ENCODE data around the gene GUCY2D. TPM values are rescaled to one million over a fixed set of nuclear protein-coding genes. Genes with fewer than 3 reads are reported as not detected.
A peak's percentile ranks its signal among the peaks of the same experiment; 100 is the strongest.

GUCY2D gene
- total and polyA plus RNA-seq, 2 experiments from 2014 or later = 0.07 to 0.08 TPM

GRCh38 chr17:8056976-8057625, 54.7 kb downstream of the GUCY2D start:
- ATAC-seq (no peak), DNase-seq (ENCODE audit: low spot score) (no peak)
- Mint-ChIP-seq H3K36me3 (ENCODE audit: low read depth) (no peaks in the 10 kb centered on the region), H3K27ac (no peak overlapping the region), H3K4me3 (no peak overlapping the region; the same call in 2 of the 3 replicates), H3K4me1 (peaks cover 20% of the 10 kb centered on the region), H3K9me3 (no peaks in the 10 kb centered on the region), H3K27me3 (ENCODE audit: insufficient read depth, low read depth, poor library complexity) (peaks cover 18% of the 10 kb centered on the region)
- no peak overlapping the region for H3K4me3 ChIP-seq
- no peaks in the 10 kb centered on the region for H4K20me1 ChIP-seq (replicated peaks; ENCODE audit: insufficient read depth)
- H3K4me1 ChIP-seq (ENCODE audit: insufficient read depth) = peaks cover 20% of the 10 kb centered on the region
- TF ChIP-seq ZNF114 (CRISPR knock-in tag; IDR thresholded peaks at IDR 0.05) (no peak), STAT1 (IDR thresholded peaks at IDR 0.05; ENCODE audit: unreplicated experiment) (no peak), REST (IDR thresholded peaks at IDR 0.05; ENCODE audit: unreplicated experiment) (no peak), EZH2phosphoT487 (IDR thresholded peaks at IDR 0.05; ENCODE audit: unreplicated experiment) (no peak), CTCF (conservative IDR thresholded peaks at IDR 0.05; ENCODE audit: low read depth in 2 of 2) (no peak), POLR2AphosphoS5 (IDR thresholded peaks at IDR 0.05; ENCODE audit: low read depth) (no peak)
- TF ChIP-seq, protein P1, sequence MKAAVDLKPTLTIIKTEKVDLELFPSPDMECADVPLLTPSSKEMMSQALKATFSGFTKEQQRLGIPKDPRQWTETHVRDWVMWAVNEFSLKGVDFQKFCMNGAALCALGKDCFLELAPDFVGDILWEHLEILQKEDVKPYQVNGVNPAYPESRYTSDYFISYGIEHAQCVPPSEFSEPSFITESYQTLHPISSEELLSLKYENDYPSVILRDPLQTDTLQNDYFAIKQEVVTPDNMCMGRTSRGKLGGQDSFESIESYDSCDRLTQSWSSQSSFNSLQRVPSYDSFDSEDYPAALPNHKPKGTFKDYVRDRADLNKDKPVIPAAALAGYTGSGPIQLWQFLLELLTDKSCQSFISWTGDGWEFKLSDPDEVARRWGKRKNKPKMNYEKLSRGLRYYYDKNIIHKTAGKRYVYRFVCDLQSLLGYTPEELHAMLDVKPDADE (IDR thresholded peaks at IDR 0.05) = no peak
- no peaks in the 10 kb centered on the region for H3K36me3 ChIP-seq (ENCODE audit: insufficient read depth)
- no peak overlapping the region for H3K4me2 ChIP-seq
- H3K27ac ChIP-seq (ENCODE audit: low read depth) = no peak overlapping the region
- no peaks in the 10 kb centered on the region for H3K79me2 ChIP-seq (replicated peaks; ENCODE audit: insufficient read depth)
- peak overlapping the region; percentile 69; the same call in 1 of the 2 replicates for H2AFZ ChIP-seq
- H3K27me3 ChIP-seq (ENCODE audit: insufficient read depth) = peaks cover 44% of the 10 kb centered on the region
- no peaks in the 10 kb centered on the region for H3F3A ChIP-seq (replicated peaks; ENCODE audit: low read depth)
- H3K9me2 ChIP-seq (ENCODE audit: insufficient read depth) = no peaks in the 10 kb centered on the region

DNA sequence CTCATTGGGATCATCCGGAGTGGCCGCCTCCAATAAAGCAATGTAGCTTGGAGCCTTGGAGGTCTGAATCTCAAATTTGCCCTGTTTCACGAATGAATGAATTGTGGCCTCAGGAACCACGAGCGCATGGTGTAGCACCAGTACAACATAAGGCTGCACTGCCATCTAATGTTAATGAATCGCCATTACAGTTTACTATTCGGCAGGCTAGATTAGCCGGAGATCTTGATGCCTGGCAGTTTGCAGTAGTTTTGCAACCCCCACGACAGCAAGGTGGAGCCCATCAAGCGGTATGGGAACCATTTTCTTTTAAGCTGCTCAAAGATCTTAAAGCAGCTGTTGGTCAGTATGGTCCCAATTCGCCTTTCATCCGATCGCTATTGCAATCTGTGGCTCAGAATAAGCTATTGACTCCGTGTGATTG, 55.3 kb downstream of the GUCY2D start:
- Histone ChIP-seq H3K9me2 (ENCODE audit: insufficient read depth) (no peaks in the 10 kb centered on the region), H3K27me3 (ENCODE audit: insufficient read depth) (peaks cover 50% of the 10 kb centered on the region), H3K79me2 (replicated peaks; ENCODE audit: insufficient read depth) (no peaks in the 10 kb centered on the region), H3K36me3 (ENCODE audit: insufficient read depth) (no peaks in the 10 kb centered on the region), H4K20me1 (replicated peaks; ENCODE audit: insufficient read depth) (no peaks in the 10 kb centered on the region), H3K4me1 (ENCODE audit: insufficient read depth) (peaks cover 25% of the 10 kb centered on the region), H3F3A (replicated peaks; ENCODE audit: low read depth) (no peaks in the 10 kb centered on the region), H3K4me3 (peak overlapping the region; percentile 39), H3K27ac (ENCODE audit: low read depth) (no peak overlapping the region), H2AFZ (peak overlapping the region; percentile 77; the same call in 1 of the 2 replicates), H3K4me2 (peak overlapping the region; percentile 41)
- Mint-ChIP-seq H3K27me3 (ENCODE audit: insufficient read depth, low read depth, poor library complexity) (peaks cover 24% of the 10 kb centered on the region), H3K4me3 (no peak overlapping the region), H3K4me1 (peaks cover 26% of the 10 kb centered on the region), H3K9me3 (no peaks in the 10 kb centered on the region), H3K36me3 (ENCODE audit: low read depth) (no peaks in the 10 kb centered on the region), H3K27ac (no peak overlapping the region)
- peak; percentile 93 for DNase-seq (ENCODE audit: low spot score)
- ATAC-seq = peak; percentile 89
- TF ChIP-seq POLR2AphosphoS5 (IDR thresholded peaks at IDR 0.05; ENCODE audit: low read depth) (no peak), CTCF (conservative IDR thresholded peaks at IDR 0.05; ENCODE audit: low read depth in 2 of 2) (peak; percentile 71 to 94)

All from GM23338 (cell line).